ENCODE data around the gene NCAM1.
A peak's percentile ranks its signal among the peaks of the same experiment; 100 is the strongest.

NCAM1 gene

GRCh38 chr11:113272927-113273615 is 311.9 kb downstream of the NCAM1 start:
- no peak for DNase-seq (ENCODE audit: low read depth in 2 of 2, low spot score in 1 of 2)

GRCh38 chr11:113273720-113274119 is 312.5 kb downstream of the NCAM1 start:
- no peak for DNase-seq (ENCODE audit: low read depth in 2 of 2, low spot score in 1 of 2)

GRCh38 chr11:113274713-113275582 is 313.7 kb downstream of the NCAM1 start:
- DNase-seq (ENCODE audit: low read depth in 2 of 2, low spot score in 1 of 2), result no peak

- DNase-seq (ENCODE audit: low read depth in 2 of 2, low spot score in 1 of 2), result no peak
These were observed 314.4 kb downstream of the NCAM1 start for GRCh38 chr11:113275602-113276001.

GRCh38 chr11:113276466-113276865 is 315.2 kb downstream of the NCAM1 start:
- DNase-seq (ENCODE audit: low read depth in 2 of 2, low spot score in 1 of 2), result no peak

- DNase-seq (ENCODE audit: low read depth in 2 of 2, low spot score in 1 of 2), result no peak
These were observed 316.7 kb downstream of the NCAM1 start for GRCh38 chr11:113277907-113278306.

GRCh38 chr11:113278481-113278880 is 317.3 kb downstream of the NCAM1 start:
- no peak for DNase-seq (ENCODE audit: low read depth in 2 of 2, low spot score in 1 of 2)

GRCh38 chr11:113278925-113279324 is 317.7 kb downstream of the NCAM1 start:
- DNase-seq (ENCODE audit: low read depth in 2 of 2, low spot score in 1 of 2), result no peak

- no peak for DNase-seq (ENCODE audit: low read depth in 2 of 2, low spot score in 1 of 2)
These were observed 318.4 kb downstream of the NCAM1 start for GRCh38 chr11:113279591-113279990.

GRCh38 chr11:113281052-113281725 is 320.0 kb downstream of the NCAM1 start:
- no peak for DNase-seq (ENCODE audit: low read depth in 2 of 2, low spot score in 1 of 2)

GRCh38 chr11:113282898-113283437 is 321.7 kb downstream of the NCAM1 start:
- no peak for DNase-seq (ENCODE audit: low read depth in 2 of 2, low spot score in 1 of 2)

GRCh38 chr11:113283881-113284280 is 322.7 kb downstream of the NCAM1 start:
- DNase-seq (ENCODE audit: low read depth in 2 of 2, low spot score in 1 of 2), result no peak

- no peak for DNase-seq (ENCODE audit: low read depth in 2 of 2, low spot score in 1 of 2)
These were observed 324.8 kb downstream of the NCAM1 start for GRCh38 chr11:113286009-113286408.

- DNase-seq (ENCODE audit: low read depth in 2 of 2, low spot score in 1 of 2), result no peak
These were observed 325.6 kb downstream of the NCAM1 start for GRCh38 chr11:113286509-113287497.

GRCh38 chr11:113287801-113288200 is 326.6 kb downstream of the NCAM1 start:
- DNase-seq (ENCODE audit: low read depth in 2 of 2, low spot score in 1 of 2), result no peak

- no peak for DNase-seq (ENCODE audit: low read depth in 2 of 2, low spot score in 1 of 2)
These were observed 327.2 kb downstream of the NCAM1 start for GRCh38 chr11:113288286-113288863.

GRCh38 chr11:113289431-113290187 is 328.4 kb downstream of the NCAM1 start:
- peak; percentile 18 to 33 for DNase-seq (ENCODE audit: low read depth in 2 of 2, low spot score in 1 of 2)

GRCh38 chr11:113293936-113294335 is 332.7 kb downstream of the NCAM1 start:
- no peak for DNase-seq (ENCODE audit: low read depth in 2 of 2, low spot score in 1 of 2)

GRCh38 chr11:113295993-113296392 is 334.8 kb downstream of the NCAM1 start:
- DNase-seq (ENCODE audit: low read depth in 2 of 2, low spot score in 1 of 2), result no peak

Measured in stimulated activated CD8-positive, alpha-beta memory T cell treated with anti-CD3 and anti-CD28 coated beads, Interleukin-4, amount 100 ng/mL, for 4 hours (primary cell).